ENCODE measurements around the gene TEAD1. TPM values are rescaled to one million over a fixed set of nuclear protein-coding genes. Genes with fewer than 3 reads are reported as not detected.
A peak's percentile ranks its signal among the peaks of the same experiment; 100 is the strongest.

Gene TEAD1
- total and polyA plus RNA-seq, 9 of the 15 experiments (the other 6 are each of a cell fraction or from before 2014, with no cell fraction given) = 1.7 to 17.7 (median 10.8) TPM

DNA sequence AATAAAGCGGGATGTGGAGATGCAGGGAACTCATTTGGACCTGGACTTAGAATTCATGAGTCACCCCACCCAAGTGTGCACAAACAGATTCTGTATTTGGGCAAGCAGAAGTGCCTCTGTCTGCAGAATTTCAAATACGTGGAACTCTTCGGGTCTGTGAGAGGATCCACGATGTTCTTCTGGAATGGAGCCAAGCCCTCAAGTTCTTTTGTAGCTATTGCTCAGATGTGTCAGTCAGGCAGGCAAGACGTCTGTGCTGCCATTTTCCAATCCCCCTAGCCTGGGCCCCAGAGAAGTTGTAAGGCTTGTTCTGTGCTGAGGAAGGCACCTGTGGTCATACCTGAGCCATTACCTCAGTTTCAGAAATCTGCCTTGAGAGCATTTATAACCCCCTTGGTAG is 202.1 kb downstream of the TEAD1 start:
- ATAC-seq (no peak), DNase-seq (ENCODE audit: extremely low read depth in 1 of 4, low spot score in 3 of 4) (peak in 1 of 4 experiments; percentile 27), FAIRE-seq (no peak)
- Histone ChIP-seq H2AFZ (ENCODE audit: low read depth, low read length) (no peak overlapping the region), H3K4me2 (ENCODE audit: insufficient read depth, low read length) (no peak overlapping the region; the same call in 1 of the 2 replicates), H3K9me1 (ENCODE audit: control insufficient read depth, insufficient read depth, low read length) (no peaks in the 10 kb centered on the region), H3K4me1 (replicated peaks in 1 of 2; ENCODE audit: control insufficient read depth in 2 of 2, insufficient read depth in 2 of 2, low read length in 2 of 2) (peaks cover 16 to 21% of the 10 kb centered on the region in 2 experiments), H3K27ac (ENCODE audit: extremely low read depth, low read depth, low read length) (no peak overlapping the region), H4K20me1 (replicated peaks; ENCODE audit: control insufficient read depth, insufficient read depth, low read length) (no peaks in the 10 kb centered on the region), H3K9me3 (replicated peaks; ENCODE audit: control insufficient read depth, insufficient read depth, low read depth, low read length) (no peaks in the 10 kb centered on the region), H3K79me2 (ENCODE audit: control insufficient read depth, insufficient read depth, low read length) (no peaks in the 10 kb centered on the region), H3K36me3 (ENCODE audit: control insufficient read depth, insufficient read depth, low read length) (0 out of 3 replicates have a peak, but pooled peaks cover 4% of the 10 kb centered on the region), H3K27me3 (ENCODE audit: control insufficient read depth in 2 of 2, insufficient read depth in 2 of 2, low read length in 2 of 2) (no peaks in the 10 kb centered on the region), H3K9ac (ENCODE audit: insufficient read depth in 1 of 2, low read depth in 2 of 2, low read length in 2 of 2) (peak overlapping the region in 1 of 2 experiments; percentile 12; a peak in 1 of 4 replicates), H3K4me3 (no peak overlapping the region)
- ChIA-PET CTCF (ENCODE audit: low intra/inter-chr PET ratio) (no interaction called here), POLR2A (interaction anchor here (0.6 to 1.5 kb wide), 7 partner anchors 8 to 574 kb away, joined by 3 to 7 read pairs (median 4); no protein-coding TSS in a partner anchor)
- BruUV-seq (replicated peaks) = no TSS peak
- in situ Hi-C loops (cut with MboI) = no loop called here
- intact Hi-C loops (cut with micrococcal nuclease) = no loop called here
- 34% methylated on average over 5 of the region's 5 CpGs for WGBS (ENCODE audit: insufficient coverage, low coverage, missing lambda C conversion rate)
- TF ChIP-seq TFAM (CRISPR knock-in tag; conservative IDR thresholded peaks at IDR 0.05) (no peak), E2F3 (CRISPR knock-in tag; IDR thresholded peaks at IDR 0.05) (no peak), ZNF311 (CRISPR knock-in tag; IDR thresholded peaks at IDR 0.05) (0 out of 2 replicates have a peak, but pooled peaks have one; percentile 36), CAMTA2 (CRISPR knock-in tag; conservative IDR thresholded peaks at IDR 0.05) (no peak), NR4A1 (CRISPR knock-in tag; IDR thresholded peaks at IDR 0.05) (no peak), NR4A1 (tag; IDR thresholded peaks at IDR 0.05) (peak; percentile 73; the same call in 1 of the 2 replicates), CCNT2 (IDR thresholded peaks at IDR 0.05; ENCODE audit: borderline replicate concordance, extremely low read depth, insufficient read length, low read depth, low read length) (no peak), SMAD1 (IDR thresholded peaks at IDR 0.05; ENCODE audit: low read depth, low read length, partially characterized antibody) (no peak), ZNF444 (CRISPR knock-in tag; IDR thresholded peaks at IDR 0.05) (no peak), SMARCB1 (IDR thresholded peaks at IDR 0.05; ENCODE audit: insufficient read length, low read depth) (no peak), ETV1 (tag; conservative IDR thresholded peaks at IDR 0.05; ENCODE audit: low read depth) (no peak)
- TF ChIP-seq, protein P1, sequence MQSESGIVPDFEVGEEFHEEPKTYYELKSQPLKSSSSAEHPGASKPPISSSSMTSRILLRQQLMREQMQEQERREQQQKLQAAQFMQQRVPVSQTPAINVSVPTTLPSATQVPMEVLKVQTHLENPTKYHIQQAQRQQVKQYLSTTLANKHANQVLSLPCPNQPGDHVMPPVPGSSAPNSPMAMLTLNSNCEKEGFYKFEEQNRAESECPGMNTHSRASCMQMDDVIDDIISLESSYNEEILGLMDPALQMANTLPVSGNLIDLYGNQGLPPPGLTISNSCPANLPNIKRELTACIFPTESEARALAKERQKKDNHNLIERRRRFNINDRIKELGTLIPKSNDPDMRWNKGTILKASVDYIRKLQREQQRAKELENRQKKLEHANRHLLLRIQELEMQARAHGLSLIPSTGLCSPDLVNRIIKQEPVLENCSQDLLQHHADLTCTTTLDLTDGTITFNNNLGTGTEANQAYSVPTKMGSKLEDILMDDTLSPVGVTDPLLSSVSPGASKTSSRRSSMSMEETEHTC (IDR thresholded peaks at IDR 0.05) = no peak
- TF ChIP-seq, protein P2, sequence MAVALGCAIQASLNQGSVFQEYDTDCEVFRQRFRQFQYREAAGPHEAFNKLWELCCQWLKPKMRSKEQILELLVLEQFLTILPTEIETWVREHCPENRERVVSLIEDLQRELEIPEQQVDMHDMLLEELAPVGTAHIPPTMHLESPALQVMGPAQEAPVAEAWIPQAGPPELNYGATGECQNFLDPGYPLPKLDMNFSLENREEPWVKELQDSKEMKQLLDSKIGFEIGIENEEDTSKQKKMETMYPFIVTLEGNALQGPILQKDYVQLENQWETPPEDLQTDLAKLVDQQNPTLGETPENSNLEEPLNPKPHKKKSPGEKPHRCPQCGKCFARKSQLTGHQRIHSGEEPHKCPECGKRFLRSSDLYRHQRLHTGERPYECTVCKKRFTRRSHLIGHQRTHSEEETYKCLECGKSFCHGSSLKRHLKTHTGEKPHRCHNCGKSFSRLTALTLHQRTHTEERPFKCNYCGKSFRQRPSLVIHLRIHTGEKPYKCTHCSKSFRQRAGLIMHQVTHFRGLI (CRISPR knock-in tag; IDR thresholded peaks at IDR 0.05) = peak; percentile 53; the same call in 1 of the 2 replicates
- TF ChIP-seq, protein P3, sequence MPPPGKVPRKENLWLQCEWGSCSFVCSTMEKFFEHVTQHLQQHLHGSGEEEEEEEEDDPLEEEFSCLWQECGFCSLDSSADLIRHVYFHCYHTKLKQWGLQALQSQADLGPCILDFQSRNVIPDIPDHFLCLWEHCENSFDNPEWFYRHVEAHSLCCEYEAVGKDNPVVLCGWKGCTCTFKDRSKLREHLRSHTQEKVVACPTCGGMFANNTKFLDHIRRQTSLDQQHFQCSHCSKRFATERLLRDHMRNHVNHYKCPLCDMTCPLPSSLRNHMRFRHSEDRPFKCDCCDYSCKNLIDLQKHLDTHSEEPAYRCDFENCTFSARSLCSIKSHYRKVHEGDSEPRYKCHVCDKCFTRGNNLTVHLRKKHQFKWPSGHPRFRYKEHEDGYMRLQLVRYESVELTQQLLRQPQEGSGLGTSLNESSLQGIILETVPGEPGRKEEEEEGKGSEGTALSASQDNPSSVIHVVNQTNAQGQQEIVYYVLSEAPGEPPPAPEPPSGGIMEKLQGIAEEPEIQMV (tag; conservative IDR thresholded peaks at IDR 0.05; ENCODE audit: low read depth) = no peak
- TF ChIP-seq, protein P4, sequence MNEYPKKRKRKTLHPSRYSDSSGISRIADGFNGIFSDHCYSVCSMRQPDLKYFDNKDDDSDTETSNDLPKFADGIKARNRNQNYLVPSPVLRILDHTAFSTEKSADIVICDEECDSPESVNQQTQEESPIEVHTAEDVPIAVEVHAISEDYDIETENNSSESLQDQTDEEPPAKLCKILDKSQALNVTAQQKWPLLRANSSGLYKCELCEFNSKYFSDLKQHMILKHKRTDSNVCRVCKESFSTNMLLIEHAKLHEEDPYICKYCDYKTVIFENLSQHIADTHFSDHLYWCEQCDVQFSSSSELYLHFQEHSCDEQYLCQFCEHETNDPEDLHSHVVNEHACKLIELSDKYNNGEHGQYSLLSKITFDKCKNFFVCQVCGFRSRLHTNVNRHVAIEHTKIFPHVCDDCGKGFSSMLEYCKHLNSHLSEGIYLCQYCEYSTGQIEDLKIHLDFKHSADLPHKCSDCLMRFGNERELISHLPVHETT (CRISPR knock-in tag; conservative IDR thresholded peaks at IDR 0.05 in 1 of 2, IDR thresholded peaks at IDR 0.05 in 1 of 2) = no peak
